HepG2 (cell line): ENCODE measurements around the gene SEMA4A. TPM values are rescaled to one million over a fixed set of nuclear protein-coding genes. Genes with fewer than 3 reads are reported as not detected.

Source experiments
- ATAC-seq: fragments of 200-7000 bp; cut with Tn5 transposase; 3 replicates; pipeline ENCODE4 v1.9.1; 2020; ENCODE audit warnings: mild to moderate bottlenecking, moderate library complexity
- BruUV-seq: library from RNA; stranded (reverse); fragments of 400-500 nt; replicated peaks from 2 replicates; lab custom pipeline; 2021; lab: Mats Ljungman, UMichigan
- CTCF ChIA-PET: fragments of 300-600 bp; formaldehyde crosslinking; extraction: SDS; loops from one replicate; lab custom pipeline; 2021; ENCODE audit warnings: low total read pairs, inconsistent platforms, low intra/inter-chr PET ratio; lab: Yijun Ruan, JAX
- POLR2A ChIA-PET: fragments of 350-600 bp; sonication (Branson Sonifier 250); formaldehyde crosslinking; loops from one replicate; lab custom pipeline; 2020; ENCODE audit warnings: antibody characterized with exemption, inconsistent platforms; lab: Yijun Ruan, JAX
- DNase-seq: peaks from one replicate; pipeline ENCODE4 v3.0.0-alpha.2; 2015; ENCODE audit warnings: low spot score
- FAIRE-seq: peaks from 3 replicates; lab custom pipeline; 2011; peaks lifted over from hg19 to GRCh38; lab: Jason Lieb, UNC
- H2AFZ ChIP-seq: one replicate; pipeline ENCODE4 v1.6.1; 2011; ENCODE audit warnings: low read length, inconsistent platforms
- H3K27ac ChIP-seq: fragments of 300-600 bp; 3 replicates; pipeline ENCODE4 v1.8.0; 2011; ENCODE audit warnings: mixed run types, mild to moderate bottlenecking, mixed read lengths, low read length, inconsistent platforms; ENCODE audit not compliant: insufficient read depth; ENCODE audit errors: extremely low read length
- H3K27me3 ChIP-seq, 2 experiments: fragments of 200-600 bp in 1 of 2; 2 replicates in 1 of 2; 3 replicates in 1 of 2; pipeline versions ENCODE4 v1.6.0 to v1.8.0; 2011; ENCODE audit warnings: low read length in 2 of 2, mild to moderate bottlenecking in 2 of 2, moderate library complexity in 2 of 2, inconsistent platforms in 1 of 2; ENCODE audit not compliant: insufficient read depth in 2 of 2, control insufficient read depth in 1 of 2
- H3K36me3 ChIP-seq, 2 experiments: fragments of 200-600 bp in 1 of 2; replicated peaks in 1 of 2; 2 replicates in 1 of 2; 3 replicates in 1 of 2; pipeline versions ENCODE4 v1.5.1 to v1.8.0; 2011; ENCODE audit warnings: low read length in 2 of 2, inconsistent platforms in 1 of 2; ENCODE audit not compliant: insufficient read depth in 2 of 2, control insufficient read depth in 1 of 2
- H3K4me1 ChIP-seq: 2 replicates; pipeline ENCODE4 v1.5.1; 2012; ENCODE audit warnings: low read length, inconsistent platforms; ENCODE audit not compliant: insufficient read depth
- H3K4me2 ChIP-seq: 2 replicates; pipeline ENCODE4 v1.6.0; 2011; ENCODE audit warnings: low read depth, low read length, inconsistent platforms
- H3K4me3 ChIP-seq, 3 experiments: fragments of 200-600 bp in 1 of 3; sonication (generic), shearing (Covaris generic) in 1 of 3; replicated peaks in 1 of 3; 2 replicates each; pipeline ENCODE4 v1.5.1; 2011 to 2016; ENCODE audit warnings: low read length in 3 of 3, inconsistent platforms in 2 of 3, low read depth in 2 of 3, mild to moderate bottlenecking in 2 of 3, control low read depth in 1 of 3, mixed read lengths in 1 of 3; ENCODE audit not compliant: insufficient read depth in 1 of 3
- H3K79me2 ChIP-seq: one replicate; pipeline ENCODE4 v1.6.1; 2011; ENCODE audit warnings: low read length, inconsistent platforms; ENCODE audit not compliant: insufficient read depth
- H3K9ac ChIP-seq: 2 replicates; pipeline ENCODE4 v1.6.0; 2011; ENCODE audit warnings: mild to moderate bottlenecking, low read depth, low read length, inconsistent platforms; ENCODE audit not compliant: insufficient read depth
- H3K9me3 ChIP-seq: 2 replicates; pipeline ENCODE4 v1.5.1; 2012; ENCODE audit warnings: mild to moderate bottlenecking, low read length
- H4K20me1 ChIP-seq: 2 replicates; pipeline ENCODE4 v1.6.0; 2011; ENCODE audit warnings: inconsistent platforms, mild to moderate bottlenecking, low read length, moderate library complexity; ENCODE audit not compliant: insufficient read depth
- ZNF180 ChIP-seq: sonication (generic); formaldehyde crosslinking; IDR thresholded peaks from 2 replicates; pipeline ENCODE4 v1.4.0; 2020; ENCODE audit warnings: low read depth, missing genetic modification reagents, borderline replicate concordance
- ZNF232 ChIP-seq: sonication (generic); formaldehyde crosslinking; IDR thresholded peaks from 2 replicates; pipeline ENCODE4 v1.4.0; 2020; ENCODE audit warnings: missing genetic modification reagents, borderline replicate concordance
- WGBS: methylation state at CpG from one replicate; pipeline ENCODE4 v1.1.6; 2017; ENCODE audit warnings: low lambda C conversion rate; 5-methylcytosine and 5-hydroxymethylcytosine counted together
- in situ Hi-C: cut with HindIII; loops from 2 replicates; pipeline ENCODE4 v1.10.0; 2017; ENCODE audit warnings: low pct_unique_long_range_greater_than_20kb; ENCODE audit not compliant: extremely low pct_ligation_motif_present
- intact Hi-C: fragments of 100-400 bp; cut with micrococcal nuclease; formaldehyde crosslinking; loops from one replicate; pipeline ENCODE4 v1.10.0; 2022; ENCODE audit not compliant: unreplicated experiment
- polyA plus RNA-seq, 8 experiments: library from polyadenylated mRNA; depleted of rRNA in 3 of 8; stranded (reverse) in 7 of 8; unstranded in 1 of 8; fragments of >200 nt; fragmentation: Illumina TruSeq in 4 of 8; extraction: Trizol in 4 of 8; gene quantifications; 2 replicates each; pipeline versions ENCODE4 v1.2.1 to v1.2.3, GENCODE V29; 2011 to 2016; ENCODE audit warnings: low read depth in 4 of 8, missing spikeins in 1 of 8, mixed read lengths in 1 of 8; ENCODE audit not compliant: insufficient read depth in 1 of 8
- total RNA-seq, 5 experiments: library from RNA; depleted of rRNA; stranded (reverse); fragments of >200 nt; fragmentation: Illumina TruSeq; extraction: Trizol; gene quantifications; 2 replicates each; pipeline ENCODE4 v1.2.3, GENCODE V29; 2016; ENCODE audit warnings: low read depth in 1 of 5
- TF ChIP-seq, protein P1 (sequence below): sonication (generic); formaldehyde crosslinking; IDR thresholded peaks from 2 replicates; pipeline ENCODE4 v1.5.0; 2020; ENCODE audit warnings: mild to moderate bottlenecking, missing genetic modification reagents
- TF ChIP-seq, protein P2 (sequence below): sonication (generic); formaldehyde crosslinking; IDR thresholded peaks from 2 replicates; pipeline ENCODE4 v1.4.0; 2020; ENCODE audit warnings: missing genetic modification reagents

Gene SEMA4A
- total and polyA plus RNA-seq, 2 of the 13 experiments (the other 11 are each of a cell fraction or from before 2014, with no cell fraction given), result 0.09 to 0.20 TPM

DNA sequence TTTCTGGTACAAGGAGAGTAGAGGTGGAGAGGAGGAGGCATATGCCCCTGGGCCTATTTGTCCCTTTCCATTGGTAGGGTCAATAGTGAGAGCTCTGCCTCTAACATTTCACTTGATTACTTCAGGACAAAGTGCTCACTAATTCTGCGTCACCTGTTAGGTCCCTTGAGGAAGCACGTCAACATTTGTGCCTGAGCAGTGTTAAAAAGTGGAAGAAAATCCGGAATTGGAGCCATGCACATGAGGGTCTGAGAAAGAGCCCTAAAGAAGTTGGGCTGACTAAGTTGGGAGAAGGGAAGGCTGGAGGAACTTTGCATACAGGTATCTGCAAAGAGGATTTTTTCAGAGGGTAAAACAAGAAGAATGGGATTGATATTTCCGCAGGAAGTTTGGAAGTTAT is 42.5 kb downstream of the SEMA4A start:
- BruUV-seq, result no TSS peak
- WGBS, result 88% methylated on average over 4 of the region's 4 CpGs
- Histone ChIP-seq H3K27me3 (no peaks in the 10 kb centered on the region; a peak in 1 of 5 replicates), H3K36me3 (peaks cover 11 to 18% of the 10 kb centered on the region in 2 experiments), H3K4me1 (peaks cover 72% of the 10 kb centered on the region), H3K4me2 (no peak overlapping the region), H3K79me2 (peaks cover 36% of the 10 kb centered on the region), H2AFZ (no peak overlapping the region), H3K9me3 (no peaks in the 10 kb centered on the region), H3K27ac (no peak overlapping the region), H4K20me1 (no peaks in the 10 kb centered on the region), H3K9ac (no peak overlapping the region), H3K4me3 (no peak overlapping the region)
- ChIA-PET POLR2A (interaction anchor here (2.5 kb wide), 1 partner anchor 17 kb away, joined by 32 read pairs; the partner anchor contains the start of gene PMF1), CTCF (no interaction called here)
- no peak for DNase-seq
- in situ Hi-C loops, result no loop called here
- no peak for TF ChIP-seq ZNF180 (CRISPR knock-in tag)
- TF ChIP-seq, protein P1, sequence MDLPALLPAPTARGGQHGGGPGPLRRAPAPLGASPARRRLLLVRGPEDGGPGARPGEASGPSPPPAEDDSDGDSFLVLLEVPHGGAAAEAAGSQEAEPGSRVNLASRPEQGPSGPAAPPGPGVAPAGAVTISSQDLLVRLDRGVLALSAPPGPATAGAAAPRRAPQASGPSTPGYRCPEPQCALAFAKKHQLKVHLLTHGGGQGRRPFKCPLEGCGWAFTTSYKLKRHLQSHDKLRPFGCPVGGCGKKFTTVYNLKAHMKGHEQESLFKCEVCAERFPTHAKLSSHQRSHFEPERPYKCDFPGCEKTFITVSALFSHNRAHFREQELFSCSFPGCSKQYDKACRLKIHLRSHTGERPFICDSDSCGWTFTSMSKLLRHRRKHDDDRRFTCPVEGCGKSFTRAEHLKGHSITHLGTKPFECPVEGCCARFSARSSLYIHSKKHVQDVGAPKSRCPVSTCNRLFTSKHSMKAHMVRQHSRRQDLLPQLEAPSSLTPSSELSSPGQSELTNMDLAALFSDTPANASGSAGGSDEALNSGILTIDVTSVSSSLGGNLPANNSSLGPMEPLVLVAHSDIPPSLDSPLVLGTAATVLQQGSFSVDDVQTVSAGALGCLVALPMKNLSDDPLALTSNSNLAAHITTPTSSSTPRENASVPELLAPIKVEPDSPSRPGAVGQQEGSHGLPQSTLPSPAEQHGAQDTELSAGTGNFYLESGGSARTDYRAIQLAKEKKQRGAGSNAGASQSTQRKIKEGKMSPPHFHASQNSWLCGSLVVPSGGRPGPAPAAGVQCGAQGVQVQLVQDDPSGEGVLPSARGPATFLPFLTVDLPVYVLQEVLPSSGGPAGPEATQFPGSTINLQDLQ (CRISPR knock-in tag), result no peak
- TF ChIP-seq, protein P2, sequence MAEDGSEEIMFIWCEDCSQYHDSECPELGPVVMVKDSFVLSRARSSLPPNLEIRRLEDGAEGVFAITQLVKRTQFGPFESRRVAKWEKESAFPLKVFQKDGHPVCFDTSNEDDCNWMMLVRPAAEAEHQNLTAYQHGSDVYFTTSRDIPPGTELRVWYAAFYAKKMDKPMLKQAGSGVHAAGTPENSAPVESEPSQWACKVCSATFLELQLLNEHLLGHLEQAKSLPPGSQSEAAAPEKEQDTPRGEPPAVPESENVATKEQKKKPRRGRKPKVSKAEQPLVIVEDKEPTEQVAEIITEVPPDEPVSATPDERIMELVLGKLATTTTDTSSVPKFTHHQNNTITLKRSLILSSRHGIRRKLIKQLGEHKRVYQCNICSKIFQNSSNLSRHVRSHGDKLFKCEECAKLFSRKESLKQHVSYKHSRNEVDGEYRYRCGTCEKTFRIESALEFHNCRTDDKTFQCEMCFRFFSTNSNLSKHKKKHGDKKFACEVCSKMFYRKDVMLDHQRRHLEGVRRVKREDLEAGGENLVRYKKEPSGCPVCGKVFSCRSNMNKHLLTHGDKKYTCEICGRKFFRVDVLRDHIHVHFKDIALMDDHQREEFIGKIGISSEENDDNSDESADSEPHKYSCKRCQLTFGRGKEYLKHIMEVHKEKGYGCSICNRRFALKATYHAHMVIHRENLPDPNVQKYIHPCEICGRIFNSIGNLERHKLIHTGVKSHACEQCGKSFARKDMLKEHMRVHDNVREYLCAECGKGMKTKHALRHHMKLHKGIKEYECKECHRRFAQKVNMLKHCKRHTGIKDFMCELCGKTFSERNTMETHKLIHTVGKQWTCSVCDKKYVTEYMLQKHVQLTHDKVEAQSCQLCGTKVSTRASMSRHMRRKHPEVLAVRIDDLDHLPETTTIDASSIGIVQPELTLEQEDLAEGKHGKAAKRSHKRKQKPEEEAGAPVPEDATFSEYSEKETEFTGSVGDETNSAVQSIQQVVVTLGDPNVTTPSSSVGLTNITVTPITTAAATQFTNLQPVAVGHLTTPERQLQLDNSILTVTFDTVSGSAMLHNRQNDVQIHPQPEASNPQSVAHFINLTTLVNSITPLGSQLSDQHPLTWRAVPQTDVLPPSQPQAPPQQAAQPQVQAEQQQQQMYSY (CRISPR knock-in tag), result peak; percentile 87
- TF ChIP-seq ZNF232 (CRISPR knock-in tag), result no peak
- no peak for ATAC-seq
- FAIRE-seq, result no peak
- intact Hi-C loops, result no loop called here
